Tibial nerve (tissue), 4 donors: ENCODE results near the gene OTOF.

ENCODE experiments used
- EP300 ChIP-seq, 2 donors: sonication (generic); formaldehyde crosslinking; IDR thresholded peaks; one replicate each; pipeline ENCODE4 v1.6.1; 2017; ENCODE audit warnings: antibody characterized with exemption in 2 of 2, mild to moderate bottlenecking in 1 of 2
- POLR2A ChIP-seq, 2 donors: fragments of 450-650 bp; IDR thresholded peaks; one replicate each; pipeline ENCODE4 v1.6.1; 2017; ENCODE audit warnings: antibody characterized with exemption in 2 of 2, mild to moderate bottlenecking in 2 of 2, moderate library complexity in 2 of 2
- TF ChIP-seq, protein P1 (sequence below), 5 experiments: fragments of 200-600 bp in 3 of 5; fragments of 450-650 bp in 2 of 5; sonication (generic) in 3 of 5; IDR thresholded peaks; one replicate each; pipeline ENCODE4 v1.5.1; 2016 to 2019; ENCODE audit warnings: antibody characterized with exemption in 5 of 5, mild to moderate bottlenecking in 3 of 5, moderate library complexity in 2 of 5

- TF ChIP-seq, protein P1, sequence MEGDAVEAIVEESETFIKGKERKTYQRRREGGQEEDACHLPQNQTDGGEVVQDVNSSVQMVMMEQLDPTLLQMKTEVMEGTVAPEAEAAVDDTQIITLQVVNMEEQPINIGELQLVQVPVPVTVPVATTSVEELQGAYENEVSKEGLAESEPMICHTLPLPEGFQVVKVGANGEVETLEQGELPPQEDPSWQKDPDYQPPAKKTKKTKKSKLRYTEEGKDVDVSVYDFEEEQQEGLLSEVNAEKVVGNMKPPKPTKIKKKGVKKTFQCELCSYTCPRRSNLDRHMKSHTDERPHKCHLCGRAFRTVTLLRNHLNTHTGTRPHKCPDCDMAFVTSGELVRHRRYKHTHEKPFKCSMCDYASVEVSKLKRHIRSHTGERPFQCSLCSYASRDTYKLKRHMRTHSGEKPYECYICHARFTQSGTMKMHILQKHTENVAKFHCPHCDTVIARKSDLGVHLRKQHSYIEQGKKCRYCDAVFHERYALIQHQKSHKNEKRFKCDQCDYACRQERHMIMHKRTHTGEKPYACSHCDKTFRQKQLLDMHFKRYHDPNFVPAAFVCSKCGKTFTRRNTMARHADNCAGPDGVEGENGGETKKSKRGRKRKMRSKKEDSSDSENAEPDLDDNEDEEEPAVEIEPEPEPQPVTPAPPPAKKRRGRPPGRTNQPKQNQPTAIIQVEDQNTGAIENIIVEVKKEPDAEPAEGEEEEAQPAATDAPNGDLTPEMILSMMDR (IDR thresholded peaks at IDR 0.05): no peak
- TF ChIP-seq POLR2A (IDR thresholded peaks at IDR 0.05) (no peak), EP300 (IDR thresholded peaks at IDR 0.05) (no peak)
Measured at GRCh38 chr2:26521054-26521912, 43.4 kb upstream of the OTOF start.
